Activated T-helper 9 cell treated with anti-CD3 and anti-CD28 coated beads, Interleukin-2, amount 50 U/mL, for 16 hours (primary cell): ENCODE measurements around the gene LIN28A.
A peak's percentile ranks its signal among the peaks of the same experiment; 100 is the strongest.

Source experiments
- DNase-seq: peaks from one replicate; pipeline ENCODE4 v3.0.0-alpha.2; 2020; ENCODE audit warnings: low read depth

LIN28A gene

GRCh38 chr1:26434161-26434752, 23.6 kb downstream of the LIN28A start:
- DNase-seq = no peak

DNA sequence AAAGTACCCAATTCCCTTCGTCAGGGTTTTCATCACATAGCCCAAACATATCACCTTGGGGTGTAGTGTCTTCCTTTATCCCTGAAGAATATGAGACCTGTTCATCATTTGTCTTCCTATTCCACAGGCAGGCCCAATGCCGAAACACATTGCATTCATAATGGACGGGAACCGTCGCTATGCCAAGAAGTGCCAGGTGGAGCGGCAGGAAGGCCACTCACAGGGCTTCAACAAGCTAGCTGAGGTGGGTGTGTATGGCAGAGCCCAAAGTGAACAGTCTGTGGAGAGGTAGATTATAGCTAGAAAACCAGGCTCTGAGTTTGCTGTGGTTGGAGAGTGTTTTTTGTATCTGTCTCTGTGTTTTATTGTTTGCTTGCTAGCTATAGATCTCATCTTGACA, 27.4 kb downstream of the LIN28A start:
- no peak for DNase-seq

GRCh38 chr1:26440259-26440658, 29.6 kb downstream of the LIN28A start:
- no peak for DNase-seq

GRCh38 chr1:26449868-26450267, 39.3 kb downstream of the LIN28A start:
- no peak for DNase-seq

- DNase-seq = no peak
Measured at GRCh38 chr1:26450908-26451307, 40.3 kb downstream of the LIN28A start.

DNA sequence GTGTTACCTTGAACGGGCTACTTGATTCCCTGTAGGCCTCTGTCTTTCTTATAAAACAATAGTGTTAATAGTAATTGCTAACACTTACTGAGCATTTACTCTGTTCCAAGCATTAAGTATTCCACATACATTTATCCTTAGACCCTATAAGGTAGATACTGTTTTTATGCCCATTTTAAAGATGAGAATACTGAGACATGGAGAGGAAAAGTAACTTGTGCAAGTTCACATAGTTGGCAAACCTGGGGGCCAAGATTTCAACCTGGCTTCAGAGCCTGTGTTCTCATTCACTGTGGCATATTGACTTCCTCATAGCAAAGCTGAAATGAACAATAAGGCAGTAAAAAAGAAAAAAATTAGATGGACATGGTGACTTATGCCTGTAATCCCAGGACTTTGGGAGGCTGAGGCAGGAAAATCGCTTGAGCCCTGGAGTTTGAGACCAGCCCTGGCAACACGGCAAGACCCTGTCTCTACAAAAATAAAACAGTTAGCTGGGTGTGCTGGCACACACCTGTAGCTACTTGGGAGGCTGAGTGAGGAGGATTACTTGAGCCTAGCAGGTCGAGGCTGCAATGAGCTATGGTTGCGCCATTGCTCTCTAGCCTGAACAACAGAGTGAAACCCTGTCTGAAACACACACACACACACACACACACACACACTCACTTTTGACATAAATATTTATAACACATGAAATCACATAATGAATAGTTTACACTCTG, 42.0 kb downstream of the LIN28A start:
- DNase-seq = no peak

GRCh38 chr1:26459148-26459547, 48.5 kb downstream of the LIN28A start:
- DNase-seq = no peak

DNA sequence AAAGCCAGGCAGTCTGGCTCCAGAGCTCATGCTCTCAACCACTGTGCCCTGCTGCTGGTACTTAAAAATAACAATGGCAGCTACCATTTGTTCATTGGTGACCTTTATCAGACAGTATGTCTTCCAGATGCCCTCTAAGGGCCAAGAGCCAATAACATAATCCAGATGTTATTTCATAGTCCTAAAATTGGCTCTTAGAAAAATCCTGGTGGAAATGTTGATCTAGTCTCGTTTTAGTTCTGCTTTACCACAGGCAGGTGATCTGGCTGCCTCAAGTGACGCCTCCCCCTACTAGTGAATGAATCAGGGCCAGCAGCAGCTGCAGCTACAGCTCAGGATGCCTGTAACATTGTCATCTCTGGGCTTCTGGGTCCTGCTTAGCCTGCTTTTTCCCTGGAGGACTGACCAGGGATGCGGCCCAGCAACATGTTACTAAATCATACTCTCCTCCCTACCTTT, 49.0 kb downstream of the LIN28A start:
- DNase-seq = no peak

- no peak for DNase-seq
Measured at GRCh38 chr1:26468911-26469310, 58.3 kb downstream of the LIN28A start.

GRCh38 chr1:26469558-26469957, 58.9 kb downstream of the LIN28A start:
- no peak for DNase-seq

GRCh38 chr1:26470878-26471497, 60.4 kb downstream of the LIN28A start:
- no peak for DNase-seq

GRCh38 chr1:26471498-26472319, 61.1 kb downstream of the LIN28A start:
- no peak for DNase-seq

DNA sequence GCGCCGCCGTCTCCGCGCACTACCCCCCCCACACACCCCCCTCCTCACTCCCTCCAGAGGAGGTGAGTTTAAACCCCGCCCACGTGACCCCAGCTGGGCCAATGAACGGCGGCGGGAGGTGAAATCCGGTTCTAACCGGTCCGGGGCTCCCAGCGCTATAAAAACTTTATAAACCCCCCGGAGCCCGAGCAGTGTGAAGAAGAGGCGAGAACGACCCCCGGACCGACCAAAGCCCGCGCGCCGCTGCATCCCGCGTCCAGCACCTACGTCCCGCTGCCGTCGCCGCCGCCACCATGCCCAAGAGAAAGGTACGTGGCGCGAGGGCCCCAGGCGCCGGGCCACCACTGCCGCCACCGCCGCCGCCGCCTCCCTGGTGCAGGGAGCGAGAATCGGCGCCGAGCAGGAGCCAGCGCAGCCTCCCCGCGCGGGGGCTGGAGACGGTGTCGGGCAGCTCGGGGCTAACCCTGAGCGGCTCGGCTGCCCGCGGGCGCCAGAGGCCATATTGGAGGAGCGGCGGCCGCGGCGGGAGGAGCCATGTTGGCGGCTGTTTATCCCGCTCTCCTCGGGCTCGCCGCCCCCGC, 61.8 kb downstream of the LIN28A start, which contains the start of gene HMGN2:
Gene HMGN2, plus strand, starts transcription at position 121 of the 581 bp plus-strand sequence. Its CDS starts 173 bp downstream, at position 294.
- peak; percentile 82 for DNase-seq

DNA sequence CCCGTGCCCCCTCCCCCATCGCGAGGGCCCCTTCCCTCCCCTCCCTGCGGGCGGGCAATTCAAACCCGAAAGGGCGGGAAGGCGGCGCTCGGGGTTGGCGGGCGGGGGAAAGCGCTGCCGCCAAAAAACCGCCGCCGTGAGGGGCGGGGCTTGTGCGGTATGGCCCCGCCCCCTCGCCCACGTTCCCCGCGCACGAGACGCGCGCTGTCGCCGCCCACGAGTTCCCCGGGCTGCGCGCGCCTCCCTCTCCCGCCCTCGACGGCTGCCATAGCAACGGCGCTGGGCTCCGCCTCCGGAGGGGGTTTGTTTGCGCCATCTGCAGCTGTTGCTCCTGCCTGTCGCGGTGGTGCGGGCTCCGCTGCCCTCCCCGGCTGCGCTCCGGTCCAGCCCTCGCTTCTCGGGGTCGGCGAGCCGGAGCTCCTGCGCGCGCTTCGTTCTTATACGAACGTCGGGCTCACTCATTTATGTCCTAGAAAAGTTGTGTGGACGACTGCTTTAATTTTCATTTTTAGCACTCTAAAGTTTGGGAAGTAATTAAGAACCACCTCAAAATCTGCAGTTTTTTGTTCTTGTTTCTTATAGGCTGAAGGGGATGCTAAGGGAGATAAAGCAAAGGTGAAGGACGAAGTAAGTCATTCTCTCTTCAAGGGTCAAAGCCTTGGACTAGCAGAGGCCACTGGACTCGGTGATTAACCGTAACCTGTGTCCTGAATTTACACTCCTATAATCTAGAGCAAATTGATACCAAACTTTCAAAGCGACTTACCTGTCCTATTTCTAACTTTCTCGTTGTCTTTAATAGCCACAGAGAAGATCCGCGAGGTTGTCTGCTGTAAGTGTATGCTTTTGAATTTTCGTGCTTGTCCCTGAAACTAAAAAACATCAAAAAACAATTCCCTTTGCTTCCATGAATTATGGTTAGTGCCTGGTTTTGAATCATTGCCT, 62.6 kb downstream of the LIN28A start:
- peak; percentile 95 for DNase-seq

- DNase-seq = no peak
Measured at GRCh38 chr1:26474818-26475217, 64.2 kb downstream of the LIN28A start.

DNA sequence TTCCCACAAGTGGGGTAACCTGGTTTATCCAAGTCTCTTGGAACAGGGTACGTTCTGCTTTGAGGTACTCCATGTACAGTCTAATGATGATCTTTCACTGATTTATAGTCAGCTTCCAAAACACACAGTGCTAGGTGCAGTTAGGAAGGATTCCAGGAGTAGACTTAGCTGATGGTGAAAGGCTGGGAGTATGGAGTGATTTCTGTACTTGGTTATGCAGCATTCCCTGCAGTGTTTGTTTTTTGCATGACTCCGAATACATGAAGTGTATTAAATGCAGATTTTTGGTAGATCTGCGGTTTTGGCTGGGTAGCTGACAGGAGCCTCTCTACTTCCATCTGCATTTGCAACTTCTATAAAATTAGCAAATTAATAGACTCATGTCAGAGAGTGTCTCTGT, 65.4 kb downstream of the LIN28A start:
- no peak for DNase-seq

DNA sequence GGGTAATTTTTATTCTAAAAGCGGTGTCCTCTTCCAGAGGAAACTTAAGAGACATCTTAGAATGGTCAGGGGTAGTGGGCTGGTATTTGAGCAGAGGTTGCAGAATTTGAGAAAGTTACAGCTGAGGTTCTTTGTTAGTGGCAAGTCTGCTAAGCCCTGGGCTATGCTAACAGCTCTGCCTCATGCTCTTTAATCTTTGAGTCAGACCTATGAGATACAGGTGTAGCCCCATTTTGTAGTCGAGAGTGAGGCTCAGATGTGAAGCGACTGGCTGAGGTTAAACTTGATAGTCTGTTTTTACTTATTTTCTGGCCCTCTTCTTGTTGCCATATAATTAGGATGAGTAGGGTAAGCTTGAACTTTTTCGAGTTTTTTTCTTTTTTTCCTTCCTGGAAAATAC, 66.3 kb downstream of the LIN28A start:
- no peak for DNase-seq

GRCh38 chr1:26477446-26478152, 67.0 kb downstream of the LIN28A start:
- no peak for DNase-seq

- no peak for DNase-seq
Measured at GRCh38 chr1:26478159-26478558, 67.5 kb downstream of the LIN28A start.

GRCh38 chr1:26478988-26479387, 68.4 kb downstream of the LIN28A start:
- no peak for DNase-seq
